HG03159 (cell line): ENCODE results near the gene NPL.

ENCODE experiments used
- ATAC-seq: cut with Tn5 transposase; IDR thresholded peaks from one replicate; pipeline ENCODE4 v1.9.1; 2021; ENCODE audit warnings: mild to moderate bottlenecking, moderate library complexity; ENCODE audit not compliant: unreplicated experiment

Gene NPL

GRCh38 chr1:182861994-182862393 lies 72.4 kb downstream of the NPL start:
- ATAC-seq, result no peak

- ATAC-seq, result no peak
Measured at GRCh38 chr1:182862827-182863226, 73.3 kb downstream of the NPL start.

- ATAC-seq, result no peak
Measured at GRCh38 chr1:182863940-182864339, 74.4 kb downstream of the NPL start.

- ATAC-seq, result no peak
Measured at GRCh38 chr1:182867861-182868260, 78.3 kb downstream of the NPL start.

- ATAC-seq, result no peak
Measured at GRCh38 chr1:182869241-182869666, 79.7 kb downstream of the NPL start.

GRCh38 chr1:182872881-182873280 lies 83.3 kb downstream of the NPL start:
- ATAC-seq, result no peak

GRCh38 chr1:182875889-182876288 lies 86.3 kb downstream of the NPL start:
- no peak for ATAC-seq

GRCh38 chr1:182877331-182877730 lies 87.8 kb downstream of the NPL start:
- no peak for ATAC-seq

- no peak for ATAC-seq
Measured at GRCh38 chr1:182877842-182878241, 88.3 kb downstream of the NPL start.
